ENCODE data around the gene KCNMB2.

DNA sequence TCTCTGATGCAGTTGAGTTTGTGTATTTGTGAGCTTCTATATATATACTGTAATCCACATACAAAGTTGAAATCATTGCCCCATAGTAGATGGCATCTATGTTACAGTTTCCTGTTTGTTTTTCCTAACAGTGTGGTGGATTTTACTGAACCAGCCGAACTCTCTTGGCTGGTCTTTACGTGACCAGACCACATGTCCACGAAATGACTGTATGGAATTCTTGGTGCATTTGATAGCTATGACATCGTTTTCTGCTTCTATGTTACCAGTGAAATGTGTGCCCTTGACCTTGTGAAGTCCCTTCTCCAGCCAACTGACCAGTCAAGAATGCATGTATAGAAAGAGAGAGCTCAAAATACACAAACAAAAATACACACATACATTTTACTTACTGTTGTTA lies 1.8 kb downstream of the KCNMB2 start:
- no peak for TF ChIP-seq CTCF (IDR thresholded peaks at IDR 0.05)
- TF ChIP-seq POLR2A (IDR thresholded peaks at IDR 0.05) = no peak

All from tibial nerve (tissue), 3 donors.